Spleen (tissue), 7 donors: ENCODE data around the gene HOXD10.

ENCODE experiments used
- CTCF ChIP-seq, 11 experiments: fragments of 200-600 bp in 7 of 11; fragments of 450-650 bp in 4 of 11; sonication (generic) in 4 of 11; IDR thresholded peaks in 8 of 11; conservative IDR thresholded peaks in 3 of 11; 1 replicate in 7 of 11; 2 replicates in 4 of 11; pipeline versions ENCODE4 v1.4.0 to v1.8.0; 2016 to 2021; ENCODE audit warnings: antibody characterized with exemption in 11 of 11, inconsistent platforms in 4 of 11, mild to moderate bottlenecking in 1 of 11
- POLR2A ChIP-seq, 3 donors: fragments of 450-650 bp; IDR thresholded peaks; one replicate each; pipeline ENCODE4 v1.5.1; 2017; ENCODE audit warnings: antibody characterized with exemption in 3 of 3, mild to moderate bottlenecking in 1 of 3
- POLR2AphosphoS5 ChIP-seq, 3 donors: sonication (generic); formaldehyde crosslinking; IDR thresholded peaks; one replicate each; pipeline ENCODE4 v1.5.1; 2017; ENCODE audit warnings: antibody characterized with exemption in 3 of 3
- donor health status: DM: no; HTN: no; CAD: no; lungs with moderate emphysema.
- donor health status: DM: no; HTN: no; CAD: no.
- donor health status: DM: no; HTN: no; CAD: no.

GRCh38 chr2:176136374-176137251 lies 20.0 kb downstream of the HOXD10 start:
- no peak for TF ChIP-seq CTCF (IDR thresholded peaks at IDR 0.05 in 8 of 11, conservative IDR thresholded peaks at IDR 0.05 in 3 of 11)
- peak in 2 of 3 donors; percentile 25 to 49 for TF ChIP-seq POLR2AphosphoS5 (IDR thresholded peaks at IDR 0.05)
- TF ChIP-seq POLR2A (IDR thresholded peaks at IDR 0.05) = no peak
